ENCODE data around the gene B4GALT2. TPM values are rescaled to one million over a fixed set of nuclear protein-coding genes. Genes with fewer than 3 reads are reported as not detected.
A peak's percentile ranks its signal among the peaks of the same experiment; 100 is the strongest.

The B4GALT2 gene
- total and polyA plus RNA-seq, 9 of the 15 experiments (the other 6 are each of a cell fraction or from before 2014, with no cell fraction given), result 1.3 to 86.8 (median 43.8) TPM

GRCh38 chr1:43994794-43995790, 16.1 kb downstream of the B4GALT2 start (continued):
- TF ChIP-seq VEZF1 (CRISPR knock-in tag; IDR thresholded peaks at IDR 0.05), result peak; percentile 69

- Histone ChIP-seq H3K27ac (ENCODE audit: extremely low read depth, low read depth, low read length) (no peak overlapping the region), H3K4me3 (no peak overlapping the region), H3K36me3 (ENCODE audit: control insufficient read depth, insufficient read depth, low read length) (no peaks in the 10 kb centered on the region), H3K79me2 (ENCODE audit: control insufficient read depth, insufficient read depth, low read length) (no peaks in the 10 kb centered on the region), H3K9me1 (ENCODE audit: control insufficient read depth, insufficient read depth, low read length) (peaks cover 5% of the 10 kb centered on the region), H3K9me3 (replicated peaks; ENCODE audit: control insufficient read depth, insufficient read depth, low read depth, low read length) (no peaks in the 10 kb centered on the region), H3K9ac (ENCODE audit: insufficient read depth in 1 of 2, low read depth in 2 of 2, low read length in 2 of 2) (peak overlapping the region in 1 of 2 experiments; percentile 38; a peak in 2 of 4 replicates), H3K4me2 (ENCODE audit: insufficient read depth, low read length) (no peak overlapping the region), H3K4me1 (replicated peaks in 1 of 2; ENCODE audit: control insufficient read depth in 2 of 2, insufficient read depth in 2 of 2, low read length in 2 of 2) (peaks cover 9 to 70% of the 10 kb centered on the region in 2 experiments; a peak in 4 of 5 replicates), H4K20me1 (replicated peaks; ENCODE audit: control insufficient read depth, insufficient read depth, low read length) (no peaks in the 10 kb centered on the region), H2AFZ (ENCODE audit: low read depth, low read length) (no peak overlapping the region), H3K27me3 (ENCODE audit: control insufficient read depth in 2 of 2, insufficient read depth in 2 of 2, low read length in 2 of 2) (no peaks in the 10 kb centered on the region)
- in situ Hi-C loops (cut with MboI), result no loop called here
- ChIA-PET POLR2A (interaction anchor here (0.7 to 2.0 kb wide), 4 partner anchors 9 to 725 kb away, joined by 3 to 9 read pairs (median 4); no protein-coding TSS in a partner anchor), CTCF (ENCODE audit: low intra/inter-chr PET ratio) (interaction anchor here (2.1 kb wide), 1 partner anchor 40 kb away, joined by 21 read pairs; no protein-coding TSS in a partner anchor)
- TF ChIP-seq ZNF274 (IDR thresholded peaks at IDR 0.05; ENCODE audit: borderline replicate concordance, low read depth, low read length) (no peak), RBFOX2 (IDR thresholded peaks at IDR 0.05; ENCODE audit: low read depth, low read length) (0 out of 2 replicates have a peak, but pooled peaks have one; percentile 6), POLR2G (IDR thresholded peaks at IDR 0.05; ENCODE audit: low read depth, low read length) (peak; percentile 70), ATF1 (CRISPR knock-in tag; IDR thresholded peaks at IDR 0.05) (peak; percentile 4; the same call in 1 of the 2 replicates), ATF1 (tag; IDR thresholded peaks at IDR 0.05) (no peak)
- 78% methylated on average over 21 of the region's 21 CpGs for WGBS (ENCODE audit: insufficient coverage, low coverage, missing lambda C conversion rate)
- ATAC-seq, result no peak
- DNase-seq (ENCODE audit: extremely low read depth in 1 of 4, low spot score in 3 of 4), result no peak
- FAIRE-seq, result no peak
- intact Hi-C loops (cut with micrococcal nuclease), result loop anchor here (2.0 to 10.0 kb wide), 2 partner anchors 53 to 299 kb away; no protein-coding TSS in a partner anchor
- BruUV-seq (replicated peaks), result no TSS peak
Measured at GRCh38 chr1:43995984-43996732, 17.1 kb downstream of the B4GALT2 start.

All from K562 (cell line).